HG03520 (cell line): ENCODE measurements around the gene KCTD12.

Experiments used
- ATAC-seq: cut with Tn5 transposase; IDR thresholded peaks from one replicate; pipeline ENCODE4 v1.9.1; 2021; ENCODE audit warnings: mild to moderate bottlenecking, moderate library complexity; ENCODE audit not compliant: unreplicated experiment

KCTD12 gene

DNA sequence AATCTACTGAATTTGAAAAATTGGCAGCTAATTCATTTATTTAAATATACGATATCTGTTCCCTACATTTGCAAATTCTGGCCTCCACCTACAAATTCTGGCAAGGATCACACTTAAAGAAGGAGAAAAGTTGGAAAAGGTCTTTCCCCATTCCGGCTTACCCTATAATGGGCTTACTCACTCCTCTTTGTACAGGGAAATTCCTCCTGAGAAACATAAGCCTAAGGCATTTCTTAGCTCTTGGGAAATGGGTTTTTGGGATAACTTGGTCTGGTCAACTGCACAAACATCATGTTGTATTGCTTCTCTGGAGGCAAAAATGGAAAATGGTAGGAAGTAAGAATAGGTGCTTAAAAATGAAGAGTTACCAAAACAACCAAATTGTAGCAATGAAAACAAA lies 25.5 kb downstream of the KCTD12 start:
- no peak for ATAC-seq

DNA sequence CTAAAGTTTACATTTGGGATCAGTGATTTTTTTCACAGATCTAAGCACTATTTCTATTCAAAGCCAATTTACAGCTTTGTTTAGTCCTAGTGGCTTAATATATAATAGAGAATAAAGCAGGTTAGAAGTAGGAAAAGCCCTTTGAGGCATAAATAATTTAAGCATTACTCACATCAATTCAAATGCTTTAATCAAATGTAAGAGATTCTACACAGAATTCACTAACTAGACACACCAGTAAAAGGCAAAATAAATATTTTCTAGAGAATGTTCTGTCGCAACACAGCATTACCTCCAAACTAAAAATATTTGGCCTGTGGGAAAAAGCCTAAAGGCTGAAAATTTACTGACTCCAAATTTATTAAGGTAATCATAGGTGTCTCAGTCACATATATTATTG lies 31.3 kb downstream of the KCTD12 start:
- ATAC-seq, result no peak

DNA sequence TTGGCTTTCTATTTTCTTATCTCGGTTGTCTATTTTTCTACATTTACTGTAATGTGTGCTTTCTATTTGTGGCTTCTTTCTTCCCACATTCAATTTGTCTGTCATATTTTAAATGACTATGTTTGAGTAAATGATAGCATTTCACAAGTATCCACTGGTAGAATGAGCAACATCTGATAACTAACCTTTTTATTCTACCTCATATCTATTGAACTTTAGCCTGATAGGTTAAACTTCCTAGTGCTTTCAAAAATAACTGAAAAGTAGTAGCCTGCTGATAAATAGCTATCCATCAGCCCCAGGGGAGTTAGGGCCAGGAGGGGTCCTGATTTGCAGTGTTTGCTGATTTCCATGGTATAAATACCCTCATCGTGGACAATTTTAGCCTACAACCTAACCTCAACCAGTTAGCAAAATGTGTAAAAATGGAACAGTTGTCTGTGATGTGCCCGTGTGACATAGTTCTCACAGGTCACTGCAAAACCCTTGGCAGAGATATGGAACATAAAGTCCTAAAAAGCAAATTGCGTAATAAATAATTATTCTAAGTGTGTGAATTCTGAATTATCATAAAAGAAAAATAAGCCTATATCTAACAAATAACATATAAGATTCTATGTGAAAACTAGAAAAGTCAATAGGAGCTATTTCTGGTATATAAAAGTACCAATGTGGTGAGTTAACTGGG lies 32.1 kb downstream of the KCTD12 start:
- no peak for ATAC-seq

DNA sequence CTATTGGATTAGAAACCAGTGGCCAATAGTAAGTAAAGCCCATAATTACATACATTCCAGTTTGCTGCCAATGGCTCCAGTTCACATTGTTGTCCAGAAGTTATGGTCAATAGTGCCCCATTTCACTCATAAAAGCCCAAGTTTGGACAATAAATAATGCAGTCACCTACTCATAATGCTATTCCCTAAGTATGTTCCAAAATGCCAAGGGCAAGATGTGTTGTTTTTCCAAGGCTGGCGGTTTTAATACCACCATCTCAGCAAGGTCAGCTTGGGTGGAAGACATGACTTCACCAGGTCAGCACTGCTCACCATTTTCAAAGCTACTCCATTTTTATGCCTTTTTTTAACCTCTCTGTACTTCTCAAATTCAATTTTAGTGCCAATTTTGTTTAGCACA lies 32.7 kb downstream of the KCTD12 start:
- no peak for ATAC-seq

DNA sequence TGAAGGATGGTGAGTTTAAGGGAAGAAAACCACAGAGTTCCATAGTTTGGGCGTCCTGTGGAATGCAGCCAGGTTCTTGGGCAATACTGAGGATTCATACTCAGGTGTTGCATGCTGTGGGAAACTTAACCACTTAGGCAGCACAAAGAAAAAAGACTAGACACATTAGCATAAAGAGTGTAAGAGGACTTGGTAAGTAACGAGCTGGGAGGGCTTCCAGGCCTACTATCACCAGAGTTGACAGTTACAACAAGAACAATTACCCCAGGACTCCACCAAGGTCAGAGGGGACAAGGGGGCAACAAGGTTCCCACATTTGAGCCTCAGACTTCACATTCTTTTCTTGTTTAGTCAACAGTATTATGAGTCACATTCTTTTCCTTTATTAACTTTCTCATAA lies 33.2 kb downstream of the KCTD12 start:
- no peak for ATAC-seq

DNA sequence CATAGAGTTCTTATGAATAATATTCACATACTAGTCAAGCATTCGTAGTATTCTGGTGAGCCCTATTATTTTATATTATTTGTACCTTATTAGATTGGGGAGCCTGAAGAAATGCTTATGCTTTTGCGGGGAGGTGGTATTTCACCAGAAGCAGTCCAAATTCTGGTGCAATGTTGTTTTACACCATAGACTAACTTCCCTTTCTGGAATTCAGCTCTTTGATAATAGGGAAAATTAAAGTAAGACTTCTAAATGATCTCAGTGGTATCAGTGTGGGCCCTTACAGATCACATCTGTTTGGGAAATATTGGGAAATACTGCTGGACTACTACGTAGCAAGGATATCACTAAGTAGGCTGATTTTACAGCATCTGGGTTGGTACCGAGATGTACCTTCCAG lies 34.2 kb downstream of the KCTD12 start:
- ATAC-seq, result no peak

DNA sequence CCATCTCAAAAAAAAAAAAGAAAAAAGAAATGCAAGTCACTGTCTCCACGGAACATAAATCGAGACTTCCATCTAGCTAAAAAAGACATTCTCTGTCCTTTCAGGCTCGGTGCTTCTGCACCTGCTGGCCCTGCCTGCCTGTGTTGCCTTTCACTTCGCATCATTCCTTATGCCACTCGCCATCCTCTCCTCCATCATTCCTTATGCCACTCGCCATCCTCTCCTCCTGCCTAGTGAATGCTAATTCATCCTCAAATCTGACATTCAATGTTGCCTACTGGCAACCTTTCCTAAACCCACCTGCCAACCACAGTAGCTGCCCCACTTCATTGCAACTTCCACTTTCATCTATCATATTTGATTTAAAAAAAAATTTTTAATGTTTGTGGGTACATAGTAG lies 36.7 kb downstream of the KCTD12 start:
- no peak for ATAC-seq

DNA sequence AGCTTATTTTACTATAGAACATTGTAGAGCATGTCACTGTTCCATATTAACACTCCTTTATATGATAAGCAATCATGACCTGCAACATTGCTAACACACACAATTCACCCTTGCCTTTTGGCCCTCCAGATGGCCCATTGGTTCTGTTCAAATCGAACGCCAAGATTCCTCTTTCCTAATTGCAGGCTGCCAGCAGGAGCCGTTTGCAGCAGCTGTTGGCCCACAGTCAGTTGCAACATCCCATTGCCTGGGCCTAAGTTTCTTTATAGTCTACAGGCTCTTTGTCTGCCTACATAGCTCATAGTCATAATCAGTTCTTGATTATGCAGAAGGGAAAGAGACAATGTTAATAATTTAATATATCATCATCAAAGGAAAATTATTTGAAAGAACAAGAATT lies 37.6 kb downstream of the KCTD12 start:
- no peak for ATAC-seq

DNA sequence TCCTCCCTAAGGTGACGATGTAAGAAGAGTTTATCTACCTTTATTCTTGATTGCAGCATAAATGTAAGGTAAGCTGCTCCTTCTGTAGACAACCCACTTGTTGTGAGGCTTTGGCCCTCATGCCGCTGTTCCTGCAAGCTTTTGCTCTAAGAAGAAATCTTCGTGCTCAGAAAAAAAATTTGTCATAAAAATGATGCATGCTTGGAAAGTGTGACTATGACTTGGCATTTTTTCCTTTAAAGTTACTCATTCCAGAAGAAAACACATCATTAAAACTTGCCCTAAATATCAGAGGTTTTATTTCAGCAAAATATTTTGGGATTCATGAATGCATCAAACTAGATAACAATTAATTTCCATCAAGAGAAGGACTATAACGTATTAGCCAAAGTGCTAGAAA lies 39.8 kb downstream of the KCTD12 start:
- ATAC-seq, result no peak

DNA sequence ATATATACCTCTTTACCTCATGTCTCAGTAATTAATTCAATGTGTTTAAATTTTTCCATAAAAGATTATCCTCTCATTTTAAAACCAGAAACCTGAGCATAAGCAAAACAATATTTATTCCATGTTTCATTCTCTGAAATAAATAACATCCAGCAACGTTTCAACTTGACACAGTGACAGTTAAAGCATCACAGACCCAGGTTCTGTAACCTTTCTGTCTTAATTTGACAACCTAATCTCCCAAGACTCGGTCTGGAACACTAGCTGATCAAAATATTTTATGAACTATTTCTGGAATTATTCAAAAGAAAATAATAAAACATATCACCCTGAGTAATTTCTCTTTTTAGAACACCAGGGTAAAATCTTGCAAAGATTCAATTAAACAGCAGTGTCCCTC lies 40.3 kb downstream of the KCTD12 start:
- no peak for ATAC-seq

DNA sequence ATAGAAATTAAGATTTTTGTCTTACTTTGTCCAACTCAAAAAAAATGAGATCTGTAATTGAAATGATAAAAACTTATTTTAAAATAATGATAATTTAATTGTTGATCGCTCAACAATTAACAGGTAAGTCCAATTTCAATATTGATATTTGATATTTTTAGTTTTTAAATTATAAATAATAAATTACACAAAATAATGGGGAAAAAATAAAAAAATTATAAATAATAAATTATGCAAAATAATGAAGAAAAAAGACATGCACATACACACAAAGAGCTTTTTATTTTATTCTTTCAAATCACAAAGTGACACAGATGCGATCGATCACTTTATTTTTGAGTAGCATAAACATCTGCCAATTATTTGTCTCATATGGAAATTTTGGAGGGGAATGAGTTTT lies 40.8 kb downstream of the KCTD12 start:
- ATAC-seq, result no peak

DNA sequence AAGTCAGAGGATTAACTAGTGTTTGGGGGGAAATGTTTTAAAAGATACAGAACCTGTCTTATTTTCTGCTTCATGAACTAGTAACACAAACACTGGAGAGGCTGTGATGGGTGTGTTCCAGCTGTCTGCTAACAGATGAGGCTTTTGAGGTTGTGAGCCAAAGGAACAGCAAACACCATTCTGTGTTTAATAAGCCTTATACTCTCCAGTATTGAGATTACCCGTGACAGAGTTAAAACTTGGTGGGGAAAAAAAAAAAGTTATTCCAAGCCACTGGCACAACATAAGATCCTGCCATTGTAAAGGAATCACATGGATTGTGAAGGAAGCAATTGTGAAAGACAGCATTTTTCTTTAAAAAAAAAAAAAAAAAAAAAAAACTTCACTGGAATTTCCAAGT lies 48.4 kb downstream of the KCTD12 start:
- no peak for ATAC-seq

DNA sequence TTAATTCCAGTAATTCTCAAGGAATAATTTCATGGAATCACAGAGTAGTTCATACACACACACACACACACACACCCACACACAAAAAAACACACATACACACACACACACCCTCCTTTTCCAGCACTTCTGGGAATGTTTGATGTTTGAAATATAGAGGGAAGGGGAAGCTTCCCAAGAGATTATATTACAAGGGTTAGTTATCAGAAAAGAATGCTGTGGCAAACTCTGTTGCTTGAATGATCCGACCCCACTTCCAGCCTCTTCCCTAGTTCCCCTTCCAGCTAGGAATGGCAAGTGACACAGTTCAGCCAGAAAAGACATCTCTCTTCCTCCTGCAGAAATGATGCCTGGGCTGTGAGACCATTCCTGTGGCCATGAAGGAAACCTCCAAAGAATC lies 49.9 kb downstream of the KCTD12 start:
- no peak for ATAC-seq

DNA sequence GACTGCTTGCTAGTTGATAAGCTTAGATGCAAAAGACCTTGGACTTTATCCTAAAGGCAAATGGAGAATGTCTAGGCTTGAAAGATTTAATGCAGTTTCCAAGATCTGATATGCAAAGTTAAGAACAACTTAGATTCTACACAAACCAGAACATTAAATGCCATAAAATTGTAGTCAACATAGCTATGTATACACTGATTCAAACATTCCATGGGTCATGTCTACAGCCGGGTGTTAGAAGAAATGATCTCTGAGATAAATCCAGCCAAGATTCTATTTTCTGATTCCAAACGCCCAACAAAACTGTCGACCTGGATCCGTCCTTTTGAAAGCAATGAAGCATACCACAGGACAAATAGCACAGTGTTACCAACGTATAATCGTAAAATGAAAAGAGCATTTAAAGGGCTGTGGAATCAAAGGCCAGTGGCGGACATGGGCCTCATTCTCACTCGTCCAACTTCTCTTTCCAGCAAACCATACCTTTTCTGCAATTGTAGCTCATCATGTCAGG lies 52.7 kb downstream of the KCTD12 start:
- no peak for ATAC-seq

DNA sequence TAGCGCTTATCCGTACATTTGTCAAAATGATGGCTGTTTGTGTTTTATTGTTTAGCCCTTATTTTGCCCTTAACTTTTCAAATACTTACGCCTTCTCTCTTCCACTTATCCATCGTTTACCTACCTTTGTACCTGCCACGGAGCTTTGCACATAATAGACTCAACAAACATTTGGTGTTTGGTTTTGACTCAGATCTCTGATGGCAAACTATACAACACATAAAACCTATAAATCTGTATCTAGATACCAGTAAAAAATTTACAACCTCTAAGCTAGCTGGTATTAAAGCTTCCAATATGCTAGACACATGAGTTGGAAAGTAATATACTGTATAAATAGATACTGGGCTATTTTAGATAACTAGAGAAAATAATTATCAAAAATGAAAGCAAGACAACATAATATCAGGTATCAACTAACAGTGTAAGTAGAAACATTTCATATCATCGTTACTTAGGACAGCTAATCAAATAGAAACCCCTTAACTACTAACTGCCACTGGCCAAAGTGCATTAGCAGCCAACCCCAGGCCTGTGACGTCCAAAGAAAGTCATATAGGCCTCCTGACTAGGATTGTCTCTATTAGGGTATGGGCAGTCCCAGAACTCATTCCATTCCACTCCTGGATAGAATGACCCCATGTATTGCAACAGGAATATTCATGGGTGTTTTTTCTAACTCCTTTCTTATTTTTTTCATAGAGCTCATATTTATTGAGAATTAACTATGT lies 53.8 kb downstream of the KCTD12 start:
- ATAC-seq, result no peak

DNA sequence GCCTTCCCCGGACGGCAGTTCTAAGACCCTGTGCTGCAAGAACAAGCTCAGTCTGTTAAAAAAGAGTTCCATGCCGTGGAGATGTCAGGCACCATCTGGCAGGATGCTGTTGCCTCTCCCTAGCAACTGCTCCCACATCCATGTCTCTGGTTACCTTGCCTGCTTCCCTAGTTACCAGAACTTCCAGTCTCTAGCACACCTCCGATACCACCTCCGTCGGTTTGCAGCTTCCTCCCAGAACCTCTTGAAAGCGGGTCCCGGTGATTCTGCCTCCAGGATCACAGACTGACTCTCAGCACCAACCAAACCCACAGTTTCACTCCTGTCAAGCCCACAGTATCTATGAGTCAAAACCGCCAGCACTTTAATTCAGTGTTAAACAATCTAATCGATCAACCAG lies 55.4 kb downstream of the KCTD12 start:
- no peak for ATAC-seq
